ENCODE data around the gene VAMP2.

GRCh38 chr17:8166731-8167130 is 4.0 kb upstream of the VAMP2 start:
- no peak for TF ChIP-seq CTCF (IDR thresholded peaks at IDR 0.05)
- TF ChIP-seq POLR2A (IDR thresholded peaks at IDR 0.05) = no peak
